Activated T-cell treated with anti-CD3 and anti-CD28 coated beads, Interleukin-2, amount 50 U/mL, for 4 hours (primary cell): ENCODE results near the gene JAK1. TPM values are rescaled to one million over a fixed set of nuclear protein-coding genes. Genes with fewer than 3 reads are reported as not detected.

Experiments
- ATAC-seq, 2 donors: fragments of 200-7000 bp; cut with Tn5 transposase; one replicate each; pipeline ENCODE4 v1.10.0; 2021
- DNase-seq: peaks from one replicate; pipeline ENCODE4 v3.0.0-alpha.2; 2020
- H3K27me3 Mint-ChIP-seq: one replicate; pipeline ENCODE4 v1.8.0; 2021; ENCODE audit warnings: low read depth, mixed read lengths
- H3K36me3 Mint-ChIP-seq: one replicate; pipeline ENCODE4 v1.8.0; 2022; ENCODE audit warnings: mixed read lengths; ENCODE audit not compliant: insufficient read depth
- H3K4me1 Mint-ChIP-seq: one replicate; pipeline ENCODE4 v1.8.0; 2021; ENCODE audit warnings: low read depth, mixed read lengths
- H3K4me3 Mint-ChIP-seq: one replicate; pipeline ENCODE4 v1.8.0; 2021; ENCODE audit warnings: mild to moderate bottlenecking, moderate library complexity, mixed read lengths
- H3K9me3 Mint-ChIP-seq: one replicate; pipeline ENCODE4 v1.8.0; 2021; ENCODE audit warnings: mixed read lengths
- total RNA-seq, 3 donors: library from RNA; stranded (reverse); gene quantifications; one replicate each; pipeline ENCODE4 v1.2.1, GENCODE V29; 2021

JAK1 gene
- total RNA-seq, 3 donors from 2014 or later: 70.3 to 87.5 (median 85.1) TPM

- Mint-ChIP-seq H3K4me3 (no peak overlapping the region), H3K36me3 (peaks cover 58% of the 10 kb centered on the region), H3K9me3 (no peaks in the 10 kb centered on the region), H3K27me3 (no peaks in the 10 kb centered on the region), H3K4me1 (peaks cover 57% of the 10 kb centered on the region)
- no peak for DNase-seq
- no peak for ATAC-seq
Measured at GRCh38 chr1:64874666-64875065, 91.7 kb downstream of the JAK1 start.

DNA sequence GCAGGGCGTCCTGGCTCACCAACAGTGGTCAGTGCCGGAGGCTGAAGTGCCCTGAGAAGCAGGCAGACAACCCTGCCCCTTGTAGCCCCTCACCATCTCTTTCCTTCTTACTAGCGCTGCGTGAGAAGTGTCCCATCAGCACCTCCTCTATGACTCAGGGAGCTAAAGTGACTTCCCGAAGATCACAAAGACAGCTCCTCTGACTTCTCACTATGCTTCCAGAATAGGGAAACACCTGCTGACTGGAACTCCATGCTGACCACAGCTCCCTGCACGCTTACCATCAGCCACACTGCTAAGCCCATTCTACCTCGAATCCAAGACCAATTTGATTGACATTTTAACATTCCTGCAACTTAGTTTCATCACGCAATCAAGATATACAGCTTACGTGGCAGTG, 92.8 kb downstream of the JAK1 start:
- Mint-ChIP-seq H3K9me3 (no peaks in the 10 kb centered on the region), H3K4me3 (no peak overlapping the region), H3K27me3 (no peaks in the 10 kb centered on the region), H3K36me3 (peaks cover 60% of the 10 kb centered on the region), H3K4me1 (peaks cover 49% of the 10 kb centered on the region)
- no peak for ATAC-seq
- DNase-seq: no peak

- no peak for DNase-seq
- Mint-ChIP-seq H3K4me3 (no peak overlapping the region), H3K4me1 (peaks cover 36% of the 10 kb centered on the region), H3K27me3 (no peaks in the 10 kb centered on the region), H3K9me3 (no peaks in the 10 kb centered on the region), H3K36me3 (peaks cover 59% of the 10 kb centered on the region)
- ATAC-seq: no peak
Measured at GRCh38 chr1:64872067-64872466, 94.3 kb downstream of the JAK1 start.

- DNase-seq (no peak), ATAC-seq (no peak)
- no peak overlapping the region for H3K4me3 Mint-ChIP-seq
- H3K27me3 Mint-ChIP-seq: no peaks in the 10 kb centered on the region
- H3K36me3 Mint-ChIP-seq: peaks cover 58% of the 10 kb centered on the region
- H3K4me1 Mint-ChIP-seq: peaks cover 28% of the 10 kb centered on the region
- no peaks in the 10 kb centered on the region for H3K9me3 Mint-ChIP-seq
Measured at GRCh38 chr1:64871256-64871655, 95.1 kb downstream of the JAK1 start.

DNA sequence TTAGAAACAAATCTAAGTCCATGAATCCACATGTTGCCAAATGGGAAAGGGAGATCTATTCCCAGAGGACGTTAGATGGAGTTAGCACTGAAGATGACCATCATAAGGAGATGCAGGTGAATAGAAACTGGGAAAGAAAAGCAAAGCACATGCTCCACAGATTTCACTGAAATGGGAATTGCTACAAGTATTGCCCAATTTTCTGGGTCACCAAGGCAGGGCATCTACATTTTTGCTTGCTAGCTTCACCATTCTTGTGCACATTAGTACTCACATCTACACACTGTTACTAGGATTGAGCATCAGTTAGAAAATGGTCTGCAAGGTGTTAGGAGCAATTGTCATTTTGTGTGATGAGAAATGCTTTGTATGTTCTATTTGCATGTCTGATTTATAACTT, 99.1 kb downstream of the JAK1 start:
- H3K36me3 Mint-ChIP-seq: peaks cover 55% of the 10 kb centered on the region
- peaks cover 30% of the 10 kb centered on the region for H3K4me1 Mint-ChIP-seq
- H3K27me3 Mint-ChIP-seq: no peaks in the 10 kb centered on the region
- H3K9me3 Mint-ChIP-seq: no peaks in the 10 kb centered on the region
- H3K4me3 Mint-ChIP-seq: no peak overlapping the region
- no peak for DNase-seq
- ATAC-seq: no peak

DNA sequence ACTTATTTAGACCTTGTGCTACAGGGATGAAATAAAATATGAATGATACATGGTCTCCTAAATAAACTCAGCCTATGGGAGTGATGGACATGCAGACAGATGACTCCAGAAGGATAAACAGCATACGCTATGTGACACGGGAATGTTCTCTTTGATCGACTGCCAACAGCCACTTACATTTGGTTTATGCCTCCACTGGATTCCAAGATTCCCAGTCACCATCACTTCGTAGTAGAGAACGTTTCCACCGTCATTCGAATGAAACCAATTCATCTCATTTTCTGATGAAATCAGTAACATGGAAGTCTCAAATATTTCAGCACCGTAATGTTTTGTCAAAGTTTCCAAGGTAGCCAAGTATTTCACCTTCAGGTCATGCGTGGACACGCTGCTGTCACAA, 99.7 kb downstream of the JAK1 start:
- DNase-seq (no peak), ATAC-seq (no peak)
- peaks cover 30% of the 10 kb centered on the region for H3K4me1 Mint-ChIP-seq
- no peak overlapping the region for H3K4me3 Mint-ChIP-seq
- H3K27me3 Mint-ChIP-seq: no peaks in the 10 kb centered on the region
- H3K9me3 Mint-ChIP-seq: no peaks in the 10 kb centered on the region
- peaks cover 52% of the 10 kb centered on the region for H3K36me3 Mint-ChIP-seq

DNA sequence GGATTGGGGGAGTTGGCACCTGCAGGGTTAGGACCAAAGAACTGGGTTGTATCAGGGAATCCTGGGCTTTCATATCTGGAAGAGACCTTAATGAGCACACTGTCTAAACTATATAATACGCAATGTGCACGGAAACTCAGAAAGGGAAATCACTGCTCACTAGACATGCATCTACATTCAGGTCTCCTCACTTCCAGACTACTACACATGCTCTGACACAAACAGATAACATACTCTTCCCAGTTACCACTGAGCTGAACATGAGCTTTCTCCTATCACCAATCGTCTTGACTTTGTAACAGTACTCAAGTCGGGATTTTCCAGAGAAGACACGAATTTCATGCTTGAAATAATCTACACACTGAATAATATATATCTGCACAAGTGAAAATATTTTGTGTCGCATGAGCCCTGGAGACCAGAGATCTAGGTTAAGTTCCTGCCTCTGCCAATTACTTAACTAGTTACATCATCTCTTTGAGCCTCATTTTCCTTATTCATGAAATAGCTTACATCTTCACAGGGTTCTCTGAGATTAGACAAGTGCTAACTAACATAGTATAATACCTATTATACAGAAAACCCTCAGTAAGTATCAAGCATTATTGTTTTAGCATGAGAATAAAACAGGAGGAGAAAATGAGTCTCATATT, 101.1 kb downstream of the JAK1 start:
- H3K27me3 Mint-ChIP-seq: no peaks in the 10 kb centered on the region
- H3K9me3 Mint-ChIP-seq: no peaks in the 10 kb centered on the region
- ATAC-seq (no peak), DNase-seq (no peak)
- H3K4me1 Mint-ChIP-seq: peaks cover 34% of the 10 kb centered on the region
- H3K36me3 Mint-ChIP-seq: peaks cover 47% of the 10 kb centered on the region
- H3K4me3 Mint-ChIP-seq: no peak overlapping the region

DNA sequence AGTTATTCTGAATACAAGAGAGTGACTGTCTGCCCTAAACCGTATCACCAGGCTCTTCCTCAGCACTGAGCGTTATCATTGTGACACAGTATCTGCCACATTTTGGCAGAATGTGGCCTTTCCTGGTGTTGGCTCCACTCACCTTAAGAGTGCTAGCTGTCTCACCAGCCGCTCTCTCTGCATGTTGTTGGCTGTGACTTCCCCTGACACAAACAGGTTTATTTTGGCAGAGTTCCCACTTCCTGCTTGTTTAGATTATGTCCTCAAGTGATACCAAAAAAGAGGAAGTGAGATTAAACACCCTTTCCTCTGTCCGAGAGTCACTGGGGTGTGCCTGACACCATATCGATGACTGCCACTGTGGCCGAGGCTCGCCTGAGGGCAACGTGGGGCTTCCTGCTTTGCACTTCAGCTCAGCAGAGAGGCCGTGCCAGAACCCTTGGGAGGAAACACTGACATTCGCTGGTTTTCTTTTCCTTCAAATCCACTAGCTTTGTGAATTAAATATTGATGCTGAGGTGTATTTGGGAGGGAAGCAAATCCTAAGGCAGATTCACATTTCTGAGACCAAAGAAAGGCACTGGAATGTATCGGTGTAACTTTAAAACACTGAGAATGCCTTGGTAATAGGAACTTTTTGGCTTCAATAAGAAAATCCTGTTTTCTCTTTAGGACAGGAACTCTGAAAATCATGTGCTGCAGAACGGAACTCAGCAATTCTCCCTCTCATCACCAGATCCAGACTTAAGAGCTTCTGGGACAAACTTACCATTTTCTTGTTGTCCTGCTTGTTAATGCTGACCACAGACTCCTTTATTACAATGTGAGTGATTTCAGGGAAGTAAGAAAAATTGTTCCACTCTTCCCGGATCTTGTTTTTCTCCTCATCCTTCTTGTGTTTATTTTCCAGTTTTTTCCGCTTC, 102.1 kb downstream of the JAK1 start:
- DNase-seq (peak; percentile 21), ATAC-seq (peak; percentile 75)
- Mint-ChIP-seq H3K27me3 (no peaks in the 10 kb centered on the region), H3K9me3 (no peaks in the 10 kb centered on the region), H3K36me3 (peaks cover 45% of the 10 kb centered on the region), H3K4me3 (peak overlapping the region; percentile 19), H3K4me1 (peaks cover 37% of the 10 kb centered on the region)

DNA sequence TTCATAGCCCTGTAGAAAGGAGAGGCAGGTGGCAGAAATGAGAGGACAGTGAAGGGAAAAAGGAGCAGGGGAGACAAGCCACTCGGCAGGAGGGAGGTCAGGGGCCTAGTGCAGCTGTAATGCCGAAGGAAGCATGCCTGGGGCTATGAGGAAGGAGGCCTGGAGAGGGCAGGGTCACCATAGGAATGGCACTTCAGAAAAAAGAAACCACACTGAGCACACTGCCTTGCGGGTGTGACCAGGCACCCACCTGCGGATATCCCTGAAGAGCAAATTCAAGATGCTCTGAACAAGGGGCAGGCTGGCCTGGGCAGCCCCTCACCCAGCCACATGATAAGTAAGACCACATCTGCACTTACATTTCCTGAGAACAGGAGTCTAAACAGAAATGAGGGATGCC, 104.7 kb downstream of the JAK1 start:
- Mint-ChIP-seq H3K4me3 (no peak overlapping the region), H3K27me3 (no peaks in the 10 kb centered on the region), H3K4me1 (peaks cover 37% of the 10 kb centered on the region), H3K36me3 (peaks cover 52% of the 10 kb centered on the region), H3K9me3 (no peaks in the 10 kb centered on the region)
- ATAC-seq (peak in 1 of 2 donors; percentile 23), DNase-seq (no peak)

GRCh38 chr1:64857347-64857746, 109.0 kb downstream of the JAK1 start:
- peaks cover 14% of the 10 kb centered on the region for H3K4me1 Mint-ChIP-seq

GRCh38 chr1:64856553-64856952, 109.8 kb downstream of the JAK1 start:
- H3K4me1 Mint-ChIP-seq: peaks cover 9% of the 10 kb centered on the region
- no peak for DNase-seq
- no peak overlapping the region for H3K4me3 Mint-ChIP-seq
- no peaks in the 10 kb centered on the region for H3K27me3 Mint-ChIP-seq
- ATAC-seq: no peak
- H3K9me3 Mint-ChIP-seq: no peaks in the 10 kb centered on the region
- H3K36me3 Mint-ChIP-seq: peaks cover 52% of the 10 kb centered on the region

More at GRCh38 chr1:64857347-64857746, 109.0 kb downstream of the JAK1 start:
- DNase-seq (no peak), ATAC-seq (no peak)
- Mint-ChIP-seq H3K4me3 (no peak overlapping the region), H3K27me3 (no peaks in the 10 kb centered on the region), H3K9me3 (no peaks in the 10 kb centered on the region), H3K36me3 (peaks cover 53% of the 10 kb centered on the region)

DNA sequence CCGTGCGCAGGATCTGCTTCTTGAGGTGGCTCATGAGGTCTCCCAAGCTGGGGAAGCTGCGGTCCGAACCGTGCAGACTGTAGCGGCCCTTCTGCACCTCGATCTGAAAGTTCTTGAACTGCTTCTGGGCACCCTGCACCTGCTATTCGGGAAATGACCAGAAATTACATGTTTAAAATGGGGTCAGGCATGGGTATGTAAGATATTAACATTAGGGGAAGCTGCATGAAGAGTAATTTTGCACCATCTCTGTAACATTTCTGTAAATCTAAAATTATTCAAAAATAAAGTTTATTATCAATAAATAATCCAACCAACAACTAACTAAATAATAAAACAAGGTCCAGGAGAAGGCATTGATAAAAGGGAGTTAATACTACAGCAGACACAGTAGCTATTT, 110.8 kb downstream of the JAK1 start:
- no peaks in the 10 kb centered on the region for H3K9me3 Mint-ChIP-seq
- H3K27me3 Mint-ChIP-seq: no peaks in the 10 kb centered on the region
- no peak for ATAC-seq
- H3K4me1 Mint-ChIP-seq: peaks cover 3% of the 10 kb centered on the region
- DNase-seq: no peak
- H3K4me3 Mint-ChIP-seq: no peak overlapping the region
- H3K36me3 Mint-ChIP-seq: peaks cover 49% of the 10 kb centered on the region

DNA sequence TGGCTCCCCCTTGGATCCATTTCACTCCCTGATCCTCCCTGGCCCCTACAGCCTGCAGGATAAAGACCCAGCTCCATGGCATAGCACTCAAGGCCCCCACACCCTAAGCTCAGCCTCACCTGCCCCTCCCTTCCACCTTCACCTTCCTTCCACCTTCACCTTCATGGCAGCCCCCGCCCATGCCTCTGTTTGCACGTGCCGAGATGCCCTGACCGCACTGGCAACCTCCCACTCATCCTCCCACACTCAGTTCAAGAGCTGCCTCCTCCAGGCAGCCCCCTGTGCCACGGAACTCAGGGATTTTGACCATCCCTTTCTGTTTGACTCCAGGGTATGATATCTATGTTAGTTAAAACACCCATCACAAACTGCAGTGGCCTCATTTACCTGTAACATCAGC, 111.7 kb downstream of the JAK1 start:
- DNase-seq: no peak
- H3K9me3 Mint-ChIP-seq: no peaks in the 10 kb centered on the region
- H3K36me3 Mint-ChIP-seq: peaks cover 53% of the 10 kb centered on the region

DNA sequence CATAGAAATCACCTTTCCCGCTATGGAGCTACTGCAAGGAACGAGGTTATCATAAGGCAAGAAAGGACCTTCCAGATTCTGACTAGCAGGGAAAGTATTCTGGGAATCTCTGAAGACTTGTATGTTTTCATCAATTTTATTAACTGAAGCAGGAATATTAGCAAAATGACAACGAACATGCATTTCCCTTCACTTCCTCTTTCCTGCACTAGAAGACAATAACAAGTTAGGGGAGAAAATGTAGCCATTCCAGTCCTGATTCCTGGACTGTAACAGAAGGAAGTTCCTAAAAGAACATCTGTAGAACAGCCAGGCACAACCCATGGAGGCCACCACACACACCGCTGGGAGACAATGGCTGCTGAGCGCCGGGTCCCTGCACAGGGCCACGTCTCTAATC, 114.7 kb downstream of the JAK1 start:
- no peak overlapping the region for H3K4me3 Mint-ChIP-seq
- H3K27me3 Mint-ChIP-seq: no peaks in the 10 kb centered on the region
- DNase-seq: no peak
- H3K9me3 Mint-ChIP-seq: no peaks in the 10 kb centered on the region
- no peak for ATAC-seq
- peaks cover 39% of the 10 kb centered on the region for H3K36me3 Mint-ChIP-seq
- no peaks in the 10 kb centered on the region for H3K4me1 Mint-ChIP-seq

More for the DNA sequence above, 111.7 kb downstream of the JAK1 start:
- Mint-ChIP-seq H3K4me3 (no peak overlapping the region), H3K27me3 (no peaks in the 10 kb centered on the region), H3K4me1 (peaks cover 2% of the 10 kb centered on the region)
- no peak for ATAC-seq

- no peaks in the 10 kb centered on the region for H3K4me1 Mint-ChIP-seq
- no peaks in the 10 kb centered on the region for H3K9me3 Mint-ChIP-seq
- peaks cover 45% of the 10 kb centered on the region for H3K36me3 Mint-ChIP-seq
- DNase-seq (no peak), ATAC-seq (no peak)
- H3K27me3 Mint-ChIP-seq: no peaks in the 10 kb centered on the region
- no peak overlapping the region for H3K4me3 Mint-ChIP-seq
Measured at GRCh38 chr1:64850846-64851245, 115.5 kb downstream of the JAK1 start.
